GM12878 (cell line): ENCODE results near the gene PSMD3. TPM values are rescaled to one million over a fixed set of nuclear protein-coding genes. Genes with fewer than 3 reads are reported as not detected.

Experiments
- ATAC-seq: fragments of 200-7000 bp; cut with Tn5 transposase; 3 replicates; pipeline ENCODE4 v1.9.1; 2020; ENCODE audit warnings: mild to moderate bottlenecking, moderate library complexity
- BruUV-seq: library from RNA; stranded (reverse); fragments of 400-500 nt; replicated peaks from 2 replicates; lab custom pipeline; 2021; lab: Mats Ljungman, UMichigan
- CTCF ChIA-PET: fragments of 300-600 bp; sonication (Branson Sonifier 250); formaldehyde crosslinking; extraction: SDS; loops from one replicate; lab custom pipeline; 2021; ENCODE audit warnings: inconsistent platforms; lab: Yijun Ruan, JAX
- POLR2A ChIA-PET: fragments of 350-600 bp; formaldehyde crosslinking; extraction: SDS; loops from one replicate; lab custom pipeline; 2021; ENCODE audit warnings: inconsistent platforms; lab: Charles Lee
- RAD21 ChIA-PET: fragments of 300-600 bp; sonication (Branson Sonifier 250); formaldehyde crosslinking; loops from one replicate; lab custom pipeline; 2023; ENCODE audit warnings: antibody characterized with exemption; ENCODE audit not compliant: unreplicated experiment; lab: Charles Lee
- SMC1A ChIA-PET: fragments of 300-600 bp; sonication (Branson Sonifier 250); formaldehyde crosslinking; loops from one replicate; lab custom pipeline; 2023; ENCODE audit not compliant: unreplicated experiment, uncharacterized antibody; lab: Charles Lee
- DNase-seq: peaks from one replicate; pipeline ENCODE4 v3.0.0-alpha.2; 2011; ENCODE audit warnings: low read depth, low spot score
- FAIRE-seq: peaks from 3 replicates; lab custom pipeline; 2011; peaks lifted over from hg19 to GRCh38; lab: Jason Lieb, UNC
- H2AFZ ChIP-seq: 2 replicates; pipeline ENCODE4 v1.6.0; 2011; ENCODE audit warnings: low read depth, low read length, control low read depth; ENCODE audit not compliant: control insufficient read depth
- H3K27ac ChIP-seq: 2 replicates; pipeline ENCODE4 v1.5.1; 2011; ENCODE audit warnings: control low read depth; ENCODE audit not compliant: control insufficient read depth, insufficient read depth
- H3K27me3 ChIP-seq, 2 experiments: replicated peaks in 1 of 2; 2 replicates each; pipeline versions ENCODE4 v1.6.0 to v1.6.1; 2011; ENCODE audit warnings: low read length in 1 of 2; ENCODE audit not compliant: control insufficient read depth in 2 of 2, insufficient read depth in 2 of 2
- H3K36me3 ChIP-seq, 2 experiments: 2 replicates each; pipeline ENCODE4 v1.5.1; 2011; ENCODE audit warnings: low read length in 1 of 2; ENCODE audit not compliant: control insufficient read depth in 2 of 2, insufficient read depth in 2 of 2
- H3K4me1 ChIP-seq: 2 replicates; pipeline ENCODE4 v1.6.1; 2011; ENCODE audit warnings: mild to moderate bottlenecking, low read length, moderate library complexity, mixed read lengths; ENCODE audit not compliant: control insufficient read depth, insufficient read depth
- H3K4me2 ChIP-seq: 2 replicates; pipeline ENCODE4 v1.6.0; 2011; ENCODE audit warnings: control low read depth; ENCODE audit not compliant: control insufficient read depth, insufficient read depth
- H3K4me3 ChIP-seq: fragments of 200-600 bp; sonication (generic); 2 replicates; pipeline ENCODE4 v1.5.1; 2016
- H3K79me2 ChIP-seq: 2 replicates; pipeline ENCODE4 v1.6.0; 2011; ENCODE audit warnings: low read length; ENCODE audit not compliant: control insufficient read depth, insufficient read depth
- H3K9ac ChIP-seq: 2 replicates; pipeline ENCODE4 v1.8.0; 2011; ENCODE audit warnings: low read length, control low read depth, mixed read lengths; ENCODE audit not compliant: control insufficient read depth, insufficient read depth
- H3K9me3 ChIP-seq: replicated peaks from 3 replicates; pipeline ENCODE4 v1.5.1; 2011; ENCODE audit warnings: mild to moderate bottlenecking, low read length; ENCODE audit not compliant: control insufficient read depth, insufficient read depth
- H4K20me1 ChIP-seq: 2 replicates; pipeline ENCODE4 v1.6.0; 2011; ENCODE audit not compliant: control insufficient read depth, insufficient read depth
- BCLAF1 ChIP-seq: fragments of 450-650 bp; IDR thresholded peaks from 2 replicates; pipeline ENCODE4 v1.6.1; 2017; ENCODE audit warnings: antibody characterized with exemption, mild to moderate bottlenecking, moderate library complexity
- CBX3 ChIP-seq: fragments of 200-600 bp; sonication (generic); IDR thresholded peaks from 2 replicates; pipeline ENCODE4 v1.6.1; 2016; ENCODE audit warnings: low read depth, borderline replicate concordance
- CEBPB ChIP-seq, 2 experiments: fragments of 150-350 bp in 1 of 2; IDR thresholded peaks; 2 replicates each; pipeline ENCODE4 v1.6.1; 2012 to 2014; ENCODE audit warnings: low read depth in 2 of 2, low read length in 2 of 2, borderline replicate concordance in 1 of 2, inconsistent platforms in 1 of 2
- CHD2 ChIP-seq: IDR thresholded peaks from 2 replicates; pipeline ENCODE4 v1.6.1; 2011; ENCODE audit warnings: low read depth, low read length, improper control_type of control experiment, borderline replicate concordance
- NR2C2 ChIP-seq: IDR thresholded peaks from 2 replicates; pipeline ENCODE4 v1.6.1; 2011; ENCODE audit warnings: borderline replicate concordance, low read depth; ENCODE audit not compliant: control insufficient read depth, insufficient read length
- POLR2AphosphoS5 ChIP-seq: IDR thresholded peaks from 2 replicates; pipeline ENCODE4 v1.6.1; 2011; ENCODE audit warnings: mild to moderate bottlenecking, low read length, inconsistent platforms
- SMARCA5 ChIP-seq: fragments of 450-650 bp; IDR thresholded peaks from 2 replicates; pipeline ENCODE4 v1.6.1; 2017; ENCODE audit warnings: mild to moderate bottlenecking
- TCF3 ChIP-seq: IDR thresholded peaks from 2 replicates; pipeline ENCODE4 v1.6.1; 2012; ENCODE audit warnings: low read depth, mild to moderate bottlenecking, low read length, borderline replicate concordance; ENCODE audit not compliant: insufficient read depth
- TCF7 ChIP-seq: IDR thresholded peaks from 2 replicates; pipeline ENCODE4 v1.6.1; 2014; ENCODE audit warnings: antibody characterized with exemption, borderline replicate concordance
- ZSCAN29 ChIP-seq: fragments of 450-650 bp; IDR thresholded peaks from 2 replicates; pipeline ENCODE4 v1.6.1; 2017; ENCODE audit warnings: mild to moderate bottlenecking, moderate library complexity
- ZZZ3 ChIP-seq: IDR thresholded peaks from 2 replicates; pipeline ENCODE4 v1.6.1; 2011; ENCODE audit warnings: low read depth; ENCODE audit not compliant: control insufficient read depth, insufficient read length
- WGBS: methylation state at CpG from one replicate; pipeline ENCODE4 v1.1.6; 2016; ENCODE audit warnings: low lambda C conversion rate; ENCODE audit not compliant: insufficient replicate concordance, insufficient coverage; ENCODE audit errors: missing lambda C conversion rate; 5-methylcytosine and 5-hydroxymethylcytosine counted together
- in situ Hi-C: fragments of 300-500 bp; cut with MboI; formaldehyde crosslinking; loops from 9 replicates; pipeline ENCODE4 v1.14.3; 2018; ENCODE audit warnings: mixed read lengths
- intact Hi-C: fragments of 100-400 bp; cut with micrococcal nuclease; formaldehyde crosslinking; loops from one replicate; pipeline ENCODE4 v1.14.2; 2022; ENCODE audit not compliant: unreplicated experiment
- polyA plus RNA-seq, 11 experiments: library from polyadenylated mRNA; depleted of rRNA in 4 of 11; unstranded in 6 of 11; stranded (reverse) in 5 of 11; fragments of >200 nt; fragmentation: Nextera tagmentation in 4 of 11; fragmentation: Illumina TruSeq in 1 of 11; extraction: Ambion mirVana in 4 of 11; extraction: Trizol in 1 of 11; gene quantifications; 1 replicate in 1 of 11; 2 replicates in 10 of 11; pipeline versions ENCODE4 v1.2.1 to v1.2.3, GENCODE V29; 2011 to 2016; ENCODE audit warnings: inconsistent platforms in 2 of 11, missing spikeins in 2 of 11, low read depth in 1 of 11
- total RNA-seq, 4 experiments: library from RNA; depleted of rRNA in 3 of 4; stranded (reverse); fragments of >200 nt in 3 of 4; fragmentation: Illumina TruSeq in 1 of 4; extraction: Trizol in 1 of 4; gene quantifications; 2 replicates each; pipeline versions ENCODE4 v1.2.1 to v1.2.3, GENCODE V29; 2013 to 2021
- TF ChIP-seq, protein P1 (sequence below): IDR thresholded peaks from 2 replicates; pipeline ENCODE4 v1.6.1; 2011; ENCODE audit warnings: mild to moderate bottlenecking, low read depth, low read length, moderate library complexity; ENCODE audit not compliant: insufficient replicate concordance
- TF ChIP-seq, protein P2 (sequence below): fragments of 450-650 bp; IDR thresholded peaks from 2 replicates; pipeline ENCODE4 v1.6.1; 2016; ENCODE audit warnings: mild to moderate bottlenecking

PSMD3 gene
- total and polyA plus RNA-seq, 10 of the 15 experiments (the other 5 are each of a cell fraction or from before 2014, with no cell fraction given), result 2.2 to 192 (median 129) TPM

GRCh38 chr17:40021451-40021971 is 40.9 kb downstream of the PSMD3 start:
- Histone ChIP-seq H3K27ac (no peak overlapping the region), H3K4me1 (no peaks in the 10 kb centered on the region), H3K4me2 (no peak overlapping the region), H3K9ac (no peak overlapping the region), H2AFZ (no peak overlapping the region), H3K4me3 (no peak overlapping the region), H3K27me3 (no peaks in the 10 kb centered on the region), H4K20me1 (no peaks in the 10 kb centered on the region), H3K9me3 (no peaks in the 10 kb centered on the region), H3K79me2 (no peaks in the 10 kb centered on the region), H3K36me3 (peaks cover 12 to 14% of the 10 kb centered on the region in 2 experiments; a peak in 3 of 4 replicates)
- ChIA-PET RAD21 (interaction anchor here (1.6 kb wide), 1 partner anchor 9 kb away, joined by 3 read pairs; no protein-coding TSS in a partner anchor), CTCF (interaction anchor here (1.0 to 1.4 kb wide), 3 partner anchors 53 to 154 kb away, joined by 3 read pairs; no protein-coding TSS in a partner anchor), POLR2A (interaction anchor here (0.9 kb wide), 1 partner anchor 91 kb away, joined by 3 read pairs; no protein-coding TSS in a partner anchor), SMC1A (interaction anchor here (1.1 to 1.5 kb wide), 2 partner anchors 147 to 149 kb away, joined by 3 to 4 read pairs; no protein-coding TSS in a partner anchor)
- ATAC-seq, result no peak
- no TSS peak for BruUV-seq
- intact Hi-C loops, result no loop called here
- TF ChIP-seq, protein P1, sequence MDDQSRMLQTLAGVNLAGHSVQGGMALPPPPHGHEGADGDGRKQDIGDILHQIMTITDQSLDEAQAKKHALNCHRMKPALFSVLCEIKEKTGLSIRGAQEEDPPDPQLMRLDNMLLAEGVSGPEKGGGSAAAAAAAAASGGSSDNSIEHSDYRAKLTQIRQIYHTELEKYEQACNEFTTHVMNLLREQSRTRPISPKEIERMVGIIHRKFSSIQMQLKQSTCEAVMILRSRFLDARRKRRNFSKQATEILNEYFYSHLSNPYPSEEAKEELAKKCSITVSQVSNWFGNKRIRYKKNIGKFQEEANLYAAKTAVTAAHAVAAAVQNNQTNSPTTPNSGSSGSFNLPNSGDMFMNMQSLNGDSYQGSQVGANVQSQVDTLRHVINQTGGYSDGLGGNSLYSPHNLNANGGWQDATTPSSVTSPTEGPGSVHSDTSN, result no peak
- TF ChIP-seq, protein P2, sequence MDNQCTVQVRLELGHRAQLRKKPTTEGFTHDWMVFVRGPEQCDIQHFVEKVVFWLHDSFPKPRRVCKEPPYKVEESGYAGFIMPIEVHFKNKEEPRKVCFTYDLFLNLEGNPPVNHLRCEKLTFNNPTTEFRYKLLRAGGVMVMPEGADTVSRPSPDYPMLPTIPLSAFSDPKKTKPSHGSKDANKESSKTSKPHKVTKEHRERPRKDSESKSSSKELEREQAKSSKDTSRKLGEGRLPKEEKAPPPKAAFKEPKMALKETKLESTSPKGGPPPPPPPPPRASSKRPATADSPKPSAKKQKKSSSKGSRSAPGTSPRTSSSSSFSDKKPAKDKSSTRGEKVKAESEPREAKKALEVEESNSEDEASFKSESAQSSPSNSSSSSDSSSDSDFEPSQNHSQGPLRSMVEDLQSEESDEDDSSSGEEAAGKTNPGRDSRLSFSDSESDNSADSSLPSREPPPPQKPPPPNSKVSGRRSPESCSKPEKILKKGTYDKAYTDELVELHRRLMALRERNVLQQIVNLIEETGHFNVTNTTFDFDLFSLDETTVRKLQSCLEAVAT, result no peak
- no peak for TF ChIP-seq TCF7
- TF ChIP-seq TCF3, result no peak
- no peak for TF ChIP-seq NR2C2
- TF ChIP-seq ZZZ3, result no peak
- no peak for TF ChIP-seq CHD2
- no peak for TF ChIP-seq CEBPB (IDR thresholded peaks at IDR 0.05; ENCODE audit: borderline replicate concordance in 1 of 2, low read depth in 2 of 2, low read length in 2 of 2)
- no peak for TF ChIP-seq BCLAF1
- TF ChIP-seq CBX3, result no peak
- no peak for TF ChIP-seq POLR2AphosphoS5
- no peak for TF ChIP-seq SMARCA5
- TF ChIP-seq ZSCAN29, result no peak
- no peak for FAIRE-seq
- 93% methylated on average over 9 of the region's 9 CpGs for WGBS
- in situ Hi-C loops, result loop anchor here (25.0 kb wide), 1 partner anchor 266 kb away; the partner anchor contains the start of gene CDC6
- no peak for DNase-seq
